Vagina (tissue), 2 donors: ENCODE data around the gene CYB5R3. TPM values are rescaled to one million over a fixed set of nuclear protein-coding genes. Genes with fewer than 3 reads are reported as not detected.

Experiments used
- DNase-seq, 2 donors: peaks; one replicate each; pipeline ENCODE4 v3.0.0-alpha.2; 2017; ENCODE audit errors: extremely low spot score in 2 of 2
- H3K27ac ChIP-seq: fragments of 200-600 bp; sonication (generic); one replicate; pipeline ENCODE4 v1.5.1; 2019
- H3K27me3 ChIP-seq: fragments of 200-600 bp; sonication (generic); one replicate; pipeline ENCODE4 v1.5.1; 2019
- H3K36me3 ChIP-seq, 2 donors: fragments of 200-600 bp; sonication (generic); one replicate each; pipeline ENCODE4 v1.5.1; 2017 to 2019
- H3K4me1 ChIP-seq: fragments of 200-600 bp; sonication (generic); one replicate; pipeline ENCODE4 v1.5.1; 2019
- H3K4me3 ChIP-seq, 2 donors: fragments of 200-600 bp; sonication (generic); 1 replicate in 1 of 2; 2 replicates in 1 of 2; pipeline ENCODE4 v1.5.1; 2016 to 2019
- H3K9me3 ChIP-seq: fragments of 200-600 bp; sonication (generic); one replicate; pipeline ENCODE4 v1.5.1; 2019
- CTCF ChIP-seq, 3 experiments: fragments of 450-650 bp in 2 of 3; fragments of 200-600 bp in 1 of 3; sonication (generic) in 1 of 3; IDR thresholded peaks; one replicate each; pipeline ENCODE4 v1.5.1; 2017 to 2019; ENCODE audit warnings: antibody characterized with exemption in 3 of 3, mild to moderate bottlenecking in 2 of 3, moderate library complexity in 2 of 3
- POLR2A ChIP-seq, 2 donors: fragments of 450-650 bp; IDR thresholded peaks; one replicate each; pipeline ENCODE4 v1.6.1; 2017; ENCODE audit warnings: antibody characterized with exemption in 2 of 2, mild to moderate bottlenecking in 2 of 2, moderate library complexity in 2 of 2
- POLR2AphosphoS5 ChIP-seq, 2 donors: sonication (generic); formaldehyde crosslinking; IDR thresholded peaks; one replicate each; pipeline ENCODE4 v1.9.0; 2017; ENCODE audit warnings: antibody characterized with exemption in 2 of 2, mild to moderate bottlenecking in 2 of 2, low read depth in 1 of 2; ENCODE audit not compliant: insufficient read depth in 1 of 2
- intact Hi-C: fragments of 100-400 bp; cut with DNase I; formaldehyde crosslinking; loops from one replicate; pipeline ENCODE4 v1.15.1; 2023
- total RNA-seq: library from RNA; depleted of rRNA; stranded (reverse); fragments of >200 nt; gene quantifications from one replicate; pipeline ENCODE4 v1.2.3, GENCODE V29; 2016

Gene CYB5R3
- total RNA-seq, 1 donor from 2014 or later = 174 TPM

GRCh38 chr22:42622061-42622710, 27.0 kb downstream of the CYB5R3 start:
- TF ChIP-seq CTCF (IDR thresholded peaks at IDR 0.05) = no peak
- no peak for TF ChIP-seq POLR2A (IDR thresholded peaks at IDR 0.05)
- no peak for TF ChIP-seq POLR2AphosphoS5 (IDR thresholded peaks at IDR 0.05; ENCODE audit: insufficient read depth in 1 of 2, low read depth in 1 of 2)
- Histone ChIP-seq H3K27ac (peak overlapping the region; percentile 75), H3K4me3 (no peak overlapping the region), H3K36me3 (peaks cover 0 to 51% of the 10 kb centered on the region in 2 donors), H3K4me1 (peaks cover 60% of the 10 kb centered on the region), H3K9me3 (no peaks in the 10 kb centered on the region), H3K27me3 (no peaks in the 10 kb centered on the region)
- DNase-seq = no peak
- intact Hi-C loops = no loop called here

GRCh38 chr22:42621505-42622002, 27.6 kb downstream of the CYB5R3 start:
- no peak for DNase-seq
- TF ChIP-seq CTCF (IDR thresholded peaks at IDR 0.05) (peak; percentile 54 to 80 (median 58)), POLR2AphosphoS5 (IDR thresholded peaks at IDR 0.05; ENCODE audit: insufficient read depth in 1 of 2, low read depth in 1 of 2) (peak; percentile 12 to 53), POLR2A (IDR thresholded peaks at IDR 0.05) (no peak)
- H3K4me3 ChIP-seq = no peak overlapping the region
- peaks cover 67% of the 10 kb centered on the region for H3K4me1 ChIP-seq
- peaks cover 0 to 45% of the 10 kb centered on the region in 2 donors for H3K36me3 ChIP-seq
- H3K27me3 ChIP-seq = no peaks in the 10 kb centered on the region
- peak overlapping the region; percentile 75 for H3K27ac ChIP-seq
- intact Hi-C loops = no loop called here
- no peaks in the 10 kb centered on the region for H3K9me3 ChIP-seq

- Histone ChIP-seq H3K27ac (peak overlapping the region; percentile 88), H3K9me3 (no peaks in the 10 kb centered on the region), H3K4me3 (no peak overlapping the region), H3K36me3 (peaks cover 0 to 30% of the 10 kb centered on the region in 2 donors), H3K27me3 (no peaks in the 10 kb centered on the region), H3K4me1 (peaks cover 78% of the 10 kb centered on the region)
- no peak for TF ChIP-seq CTCF (IDR thresholded peaks at IDR 0.05)
- no peak for TF ChIP-seq POLR2AphosphoS5 (IDR thresholded peaks at IDR 0.05; ENCODE audit: insufficient read depth in 1 of 2, low read depth in 1 of 2)
- no peak for TF ChIP-seq POLR2A (IDR thresholded peaks at IDR 0.05)
- intact Hi-C loops = no loop called here
- no peak for DNase-seq
These were observed 29.1 kb downstream of the CYB5R3 start for GRCh38 chr22:42620084-42620483.

GRCh38 chr22:42619261-42620063, 29.7 kb downstream of the CYB5R3 start:
- Histone ChIP-seq H3K27me3 (no peaks in the 10 kb centered on the region), H3K36me3 (peaks cover 0 to 25% of the 10 kb centered on the region in 2 donors), H3K9me3 (no peaks in the 10 kb centered on the region), H3K4me1 (peaks cover 74% of the 10 kb centered on the region), H3K4me3 (no peak overlapping the region), H3K27ac (peak overlapping the region; percentile 88)
- DNase-seq = no peak
- intact Hi-C loops = no loop called here
- no peak for TF ChIP-seq CTCF (IDR thresholded peaks at IDR 0.05)
- peak in 1 of 2 donors; percentile 45 for TF ChIP-seq POLR2AphosphoS5 (IDR thresholded peaks at IDR 0.05; ENCODE audit: insufficient read depth in 1 of 2, low read depth in 1 of 2)
